HG02885 (cell line): ENCODE data around the gene RBBP8.
"Not testable (repeated sequence)": the region's sequence is repeated elsewhere in the genome, so short reads cannot be mapped to it uniquely, and the experiment has no call there.

Experiments
- ATAC-seq: cut with Tn5 transposase; IDR thresholded peaks from one replicate; pipeline ENCODE4 v1.9.1; 2021; ENCODE audit warnings: mild to moderate bottlenecking; ENCODE audit not compliant: unreplicated experiment, poor library complexity

The RBBP8 gene

DNA sequence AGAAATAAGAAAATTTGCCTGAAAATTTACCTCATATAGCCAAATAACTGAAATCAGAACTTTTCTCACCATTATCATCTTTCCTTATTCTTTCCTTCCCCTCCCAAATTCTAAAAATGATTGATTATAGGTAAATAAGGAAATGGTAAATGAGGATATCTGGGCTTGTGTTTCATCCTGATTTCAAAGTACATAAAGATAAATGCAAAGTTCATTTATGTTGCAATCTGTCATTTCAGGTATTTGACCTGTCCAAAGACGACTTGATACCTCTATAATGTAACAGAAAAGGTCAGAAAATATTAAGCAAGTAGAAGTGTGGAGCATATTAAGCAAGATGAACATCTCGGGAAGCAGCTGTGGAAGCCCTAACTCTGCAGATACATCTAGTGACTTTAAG is 3.4 kb downstream of the RBBP8 start:
- no peak for ATAC-seq

DNA sequence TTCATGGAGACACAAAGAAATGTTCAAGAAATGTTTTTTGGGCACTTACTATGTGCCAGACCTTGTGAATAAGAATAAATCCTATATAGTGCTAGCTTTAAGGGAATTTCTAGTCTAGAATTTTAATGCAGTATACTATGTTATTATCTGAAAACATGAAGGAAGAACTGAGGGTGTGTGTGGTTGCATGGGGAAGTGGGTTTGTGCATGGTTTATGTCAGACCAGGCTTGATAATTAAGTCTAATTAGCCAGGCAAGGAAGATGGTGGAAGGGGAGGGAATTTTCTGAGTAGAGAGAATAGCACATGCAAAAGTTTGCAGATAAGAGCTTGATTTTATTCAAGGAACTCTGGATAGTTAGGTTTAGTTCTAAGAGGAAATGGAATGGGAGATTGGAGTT is 6.5 kb downstream of the RBBP8 start:
- ATAC-seq: no peak

DNA sequence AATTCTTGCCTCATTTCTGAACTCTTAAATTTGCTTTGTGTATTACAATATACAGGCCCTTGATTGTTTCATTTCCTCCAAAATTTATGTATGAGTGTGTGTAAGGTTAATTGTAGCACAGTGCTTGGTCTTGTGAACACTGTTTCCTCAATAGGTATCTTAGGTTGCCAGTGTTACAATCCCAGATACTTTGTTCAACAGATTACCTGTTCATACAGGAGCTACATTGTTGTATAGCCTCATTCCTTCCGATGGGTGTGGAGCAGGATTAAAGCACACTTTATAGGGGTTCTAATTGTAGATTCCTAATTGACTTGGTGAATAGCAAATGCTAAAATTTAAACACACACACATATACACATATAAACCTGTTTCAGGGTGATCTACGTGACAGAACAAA is 10.7 kb downstream of the RBBP8 start:
- ATAC-seq: no peak

DNA sequence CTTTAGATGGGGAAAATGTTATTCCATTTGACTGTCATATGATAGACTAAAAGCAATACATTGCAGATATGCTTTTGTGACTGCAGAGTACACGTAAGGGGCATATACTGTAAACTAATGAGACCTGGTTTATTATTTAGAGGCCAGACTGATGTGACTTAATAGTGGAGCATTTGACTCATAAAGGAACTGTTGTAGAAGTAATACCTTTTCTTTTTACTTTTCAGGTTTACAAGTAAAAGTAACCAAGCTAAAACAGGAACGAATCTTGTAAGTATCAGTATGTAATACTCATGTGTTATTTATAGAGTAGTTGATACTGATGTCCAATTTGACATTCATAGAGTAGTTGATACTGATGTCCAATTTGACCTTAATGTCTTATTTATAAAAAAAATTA is 13.1 kb downstream of the RBBP8 start:
- ATAC-seq: peak; percentile 51

DNA sequence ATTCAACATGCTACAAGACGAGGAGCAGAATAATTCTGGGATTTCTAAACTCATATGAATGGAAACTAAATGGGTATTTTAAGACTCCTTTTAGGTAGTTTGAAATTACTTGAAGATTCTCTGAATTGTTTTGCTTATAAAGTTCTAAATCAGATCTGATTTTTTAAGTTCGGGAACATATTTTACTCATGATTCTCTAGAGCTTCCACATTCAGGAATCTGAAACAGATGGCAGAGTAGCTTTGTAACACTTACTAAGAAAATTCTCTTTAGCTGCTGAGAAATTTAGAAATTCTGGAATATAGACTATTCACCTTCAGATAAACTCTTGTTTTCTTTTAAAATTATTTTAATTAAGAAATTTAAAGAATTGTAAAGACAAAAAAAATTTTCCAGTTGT is 13.7 kb downstream of the RBBP8 start:
- no peak for ATAC-seq

DNA sequence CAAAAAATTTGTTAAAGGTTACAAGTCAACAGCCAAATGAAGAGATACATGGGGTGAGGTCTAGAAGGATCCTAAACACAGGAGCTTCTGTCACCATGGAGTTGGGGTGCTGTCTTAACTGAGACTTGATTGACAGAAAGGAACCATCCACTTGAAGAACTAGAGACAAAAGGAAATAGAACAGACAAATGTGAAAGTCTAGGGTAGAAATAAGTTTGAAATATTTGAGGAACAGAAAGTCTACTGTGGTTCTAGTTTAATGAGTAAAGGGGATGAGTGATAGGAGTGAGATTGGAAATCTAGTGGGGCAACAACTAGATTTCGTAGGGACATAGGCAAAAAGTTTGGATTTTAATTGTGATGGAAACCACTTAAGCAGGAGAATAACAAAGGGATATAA is 18.7 kb downstream of the RBBP8 start:
- no peak for ATAC-seq

DNA sequence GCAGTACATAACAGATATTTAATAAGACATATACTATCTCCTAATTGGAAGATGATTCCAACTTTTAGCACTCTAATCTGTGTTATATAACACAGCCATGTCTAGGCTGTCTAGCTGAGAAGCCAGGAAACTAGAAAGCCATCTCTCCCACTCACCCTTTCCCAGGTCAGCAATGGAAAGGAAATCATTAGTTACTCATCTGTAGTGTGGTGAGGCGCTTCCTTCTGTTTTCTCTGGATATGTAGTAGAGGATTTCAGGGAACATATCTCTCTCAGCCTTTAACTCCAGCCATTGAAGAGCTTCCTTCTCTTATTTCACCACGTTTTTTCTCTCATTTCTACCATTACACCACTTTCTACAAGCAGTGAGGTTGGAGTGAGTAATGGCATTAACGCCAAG is 19.4 kb downstream of the RBBP8 start:
- ATAC-seq: no peak

DNA sequence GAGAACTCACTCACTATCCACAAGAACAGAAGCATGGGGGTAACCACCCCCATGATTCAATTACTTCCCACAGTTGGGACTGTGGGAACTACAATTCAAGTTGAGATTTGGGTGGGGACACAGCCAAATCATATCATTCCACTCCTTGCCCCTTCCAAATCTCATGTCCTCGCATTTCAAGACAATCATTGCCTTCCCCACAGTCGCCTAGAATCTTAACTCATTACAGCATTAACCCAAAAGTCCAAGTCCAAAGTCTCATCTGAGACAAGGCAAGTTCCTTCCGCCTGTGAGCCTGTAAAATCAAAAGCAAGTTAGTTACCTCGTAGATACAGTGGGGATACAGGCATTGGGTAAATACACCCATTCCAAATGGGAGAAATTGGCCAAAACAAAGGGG is 20.9 kb downstream of the RBBP8 start:
- ATAC-seq: not testable (repeated sequence)

DNA sequence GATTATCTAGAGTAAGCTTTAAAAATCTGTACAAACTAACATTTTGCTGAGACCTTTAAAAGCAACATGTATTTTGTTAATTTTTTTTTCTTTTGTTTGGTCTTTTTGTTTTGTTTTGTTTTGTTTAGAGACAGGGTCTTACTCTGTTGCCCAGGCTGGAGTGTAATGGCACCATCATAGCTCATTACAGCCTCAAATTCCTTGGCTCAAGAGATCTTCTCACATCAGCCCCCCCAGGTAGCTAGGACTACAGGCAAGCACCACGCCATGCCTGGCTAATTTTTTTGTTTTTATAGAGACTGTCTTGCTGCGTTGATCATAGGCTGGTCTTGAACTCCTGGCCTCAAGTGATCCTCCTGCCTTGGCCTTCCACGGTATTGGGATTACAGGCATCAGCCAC is 23.1 kb downstream of the RBBP8 start:
- ATAC-seq: no peak

DNA sequence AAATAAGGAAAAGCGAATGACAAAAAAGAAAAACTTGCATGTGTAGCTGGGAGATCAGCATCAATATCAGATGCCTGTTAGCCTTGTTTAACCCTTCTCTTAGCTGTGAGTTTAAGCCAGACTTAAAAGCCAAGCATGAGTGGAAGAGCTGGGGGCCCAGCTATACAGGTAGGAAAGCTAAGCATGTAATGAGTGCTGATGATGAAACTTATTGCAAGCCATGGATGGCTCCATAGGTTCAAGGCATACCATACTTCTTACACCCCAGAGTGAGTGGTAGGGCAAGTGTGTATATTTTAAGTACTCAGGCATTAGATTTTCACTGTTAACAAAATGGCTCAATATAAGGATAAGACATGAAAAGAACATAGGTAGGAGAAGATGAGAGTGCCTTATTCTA is 28.0 kb downstream of the RBBP8 start:
- no peak for ATAC-seq

DNA sequence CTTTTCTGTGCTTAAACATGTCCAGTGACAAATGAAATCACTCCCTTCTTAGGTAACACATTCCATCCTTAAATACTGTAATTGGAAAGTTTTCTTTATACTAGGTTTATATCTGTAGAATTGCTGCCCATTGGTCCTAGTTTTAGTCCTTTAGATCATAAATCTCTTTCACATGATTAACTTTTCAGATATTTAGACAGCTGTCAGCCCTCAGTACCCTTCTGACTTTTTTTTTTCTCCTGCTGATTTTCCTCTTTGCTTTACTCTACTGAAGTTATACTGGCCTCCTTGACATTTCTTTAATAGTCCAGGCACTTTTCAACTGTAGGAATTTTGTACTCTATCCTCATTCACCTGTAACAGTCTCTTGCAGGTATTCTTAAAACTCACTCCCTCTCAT is 28.9 kb downstream of the RBBP8 start:
- no peak for ATAC-seq

DNA sequence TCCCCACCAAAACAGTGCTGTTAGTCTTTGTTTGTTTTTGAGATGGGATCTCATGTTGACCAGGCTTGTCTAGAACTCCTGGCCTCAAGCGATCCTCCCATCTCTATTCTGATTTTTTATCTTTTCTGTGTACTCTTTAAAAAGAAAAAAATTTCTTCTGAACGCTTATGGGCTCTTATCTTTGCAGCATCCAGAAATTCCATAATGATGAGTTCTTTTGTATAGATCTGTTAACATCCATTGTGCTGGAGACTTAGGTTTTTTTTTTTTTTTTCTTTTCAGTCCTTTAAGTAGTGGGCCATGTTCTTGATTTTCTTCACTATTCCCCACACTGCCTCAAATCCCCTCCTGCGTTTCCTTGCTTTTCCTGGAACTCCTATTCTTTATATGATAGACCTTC is 31.0 kb downstream of the RBBP8 start:
- ATAC-seq: no peak

DNA sequence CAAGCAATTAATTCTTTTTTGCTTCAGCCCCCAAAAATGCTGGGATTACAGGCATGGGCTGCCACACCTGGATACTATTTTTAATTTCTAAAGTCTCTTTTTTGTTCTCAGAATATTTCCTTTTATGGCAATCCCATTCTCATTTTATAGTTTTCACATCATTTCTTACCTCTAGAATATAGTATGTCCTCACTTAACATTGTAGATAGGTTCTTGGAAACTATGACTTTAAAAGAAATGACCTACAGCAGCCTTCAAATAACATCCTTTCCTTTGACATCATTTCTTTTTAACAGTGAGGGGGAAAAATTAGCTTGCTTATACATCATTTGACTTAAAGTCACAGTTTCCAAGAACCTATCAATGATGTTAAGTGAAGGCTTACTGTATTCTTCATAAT is 31.6 kb downstream of the RBBP8 start:
- no peak for ATAC-seq

DNA sequence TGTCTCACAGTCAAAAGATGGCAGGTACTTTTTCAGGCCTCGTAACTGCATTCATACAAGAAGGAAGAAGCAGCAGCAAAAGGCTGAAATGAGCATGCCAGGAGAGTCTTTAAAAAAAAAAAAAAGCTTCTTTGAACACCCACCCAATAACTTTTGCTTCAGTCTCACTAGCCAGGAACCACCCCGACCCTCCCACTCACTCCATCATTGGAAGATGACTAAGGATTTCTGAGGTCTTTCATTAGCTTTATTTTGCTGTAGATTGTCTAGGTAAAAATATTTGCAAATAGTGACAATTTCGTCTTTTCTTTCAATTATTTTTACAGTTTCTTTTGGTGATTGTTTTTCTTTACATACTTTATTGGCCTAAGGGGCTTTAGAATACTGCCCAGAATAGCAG is 37.9 kb downstream of the RBBP8 start:
- ATAC-seq: no peak

DNA sequence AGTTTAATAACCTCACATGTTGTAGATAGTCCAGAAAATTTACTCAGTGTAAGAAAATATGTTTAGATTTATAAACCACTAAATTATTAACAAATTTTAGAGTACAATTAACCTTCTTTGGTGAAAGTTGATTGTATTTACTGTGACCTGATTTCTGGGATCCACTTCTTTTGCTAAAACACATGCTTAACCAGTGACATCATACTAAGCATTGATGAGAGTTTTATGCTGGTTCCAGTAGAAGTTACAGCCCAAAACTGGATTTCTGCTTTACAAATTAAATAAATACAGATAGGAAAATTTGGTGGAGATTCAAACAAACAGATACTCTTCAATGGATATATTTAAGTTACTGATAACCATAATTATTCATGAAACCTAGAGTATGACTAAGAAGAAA is 40.9 kb downstream of the RBBP8 start:
- ATAC-seq: no peak

DNA sequence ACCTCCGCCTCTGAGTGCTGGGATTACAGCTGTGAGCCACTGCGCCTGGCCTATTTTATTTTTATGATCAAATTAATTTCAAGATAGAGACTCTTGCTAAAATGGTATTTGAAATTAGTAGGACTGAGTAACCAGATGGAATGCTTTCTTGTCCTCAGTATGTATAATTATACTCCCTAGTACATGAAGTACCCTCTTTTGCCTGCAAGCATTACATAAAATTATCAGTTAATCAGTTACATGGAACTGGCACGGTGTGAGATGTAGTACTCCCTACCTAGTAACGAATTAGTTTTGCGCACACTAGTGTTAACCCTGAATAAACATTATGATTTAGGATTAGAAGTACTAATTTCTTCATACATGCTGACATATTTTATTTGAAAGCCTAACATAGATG is 41.6 kb downstream of the RBBP8 start:
- no peak for ATAC-seq

DNA sequence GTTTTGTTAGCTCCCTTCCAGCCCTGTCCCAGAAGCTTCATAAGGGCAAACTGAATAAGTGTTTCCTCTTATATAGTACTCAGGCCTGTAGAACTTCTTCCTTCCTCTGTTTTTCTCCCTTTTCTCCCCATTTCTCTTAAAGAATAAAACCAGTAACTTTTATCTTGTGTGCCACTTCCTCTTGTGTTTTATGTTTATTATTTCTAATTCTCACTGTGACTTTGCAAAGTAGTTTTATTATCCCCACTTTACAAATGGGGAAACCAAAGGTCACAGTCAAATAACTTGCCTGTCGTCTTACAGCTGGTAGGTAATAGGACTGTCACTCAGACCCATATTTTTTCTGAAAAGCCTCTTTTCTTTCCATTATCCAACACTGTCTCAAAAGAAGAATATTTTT is 42.4 kb downstream of the RBBP8 start:
- ATAC-seq: no peak

DNA sequence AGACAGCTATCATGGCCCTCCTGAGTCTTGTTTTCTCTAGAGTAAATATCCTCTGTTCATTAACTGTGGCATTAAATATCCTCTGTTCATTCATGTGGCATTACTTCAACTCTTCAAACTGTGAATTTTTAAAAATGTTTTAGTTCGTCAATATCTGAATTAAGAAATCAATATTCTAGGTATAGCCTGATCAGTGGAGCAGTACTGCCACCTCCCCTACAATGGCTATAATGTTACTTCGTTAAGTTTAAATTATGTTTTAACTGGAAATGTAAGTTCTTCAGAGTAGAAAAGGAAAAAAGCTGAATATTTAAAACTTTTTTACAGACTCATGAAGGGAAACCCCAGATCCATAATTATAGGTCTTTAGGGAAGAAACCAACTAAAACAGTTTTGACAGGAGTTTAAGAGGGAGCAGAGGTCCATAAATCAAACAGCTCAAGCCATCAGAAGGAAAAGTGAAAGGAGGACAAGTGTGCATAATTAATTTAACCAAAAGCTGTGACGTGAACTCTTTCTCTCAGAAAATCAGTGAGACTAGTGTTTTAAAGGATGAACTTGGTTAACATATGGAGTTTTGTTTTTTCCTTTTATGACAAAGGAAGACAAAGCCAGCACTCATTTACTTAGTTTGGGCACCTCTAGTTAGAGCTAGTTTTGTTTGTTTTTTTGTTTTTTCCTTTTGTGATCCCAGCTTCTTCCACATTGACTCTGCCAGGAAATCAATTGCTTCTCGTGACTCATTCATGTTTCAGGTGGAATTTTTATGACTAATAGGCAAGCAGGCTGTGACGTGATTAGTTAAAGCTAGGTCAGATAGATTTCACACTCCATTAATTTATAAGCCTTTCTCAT is 44.9 kb downstream of the RBBP8 start:
- no peak for ATAC-seq

DNA sequence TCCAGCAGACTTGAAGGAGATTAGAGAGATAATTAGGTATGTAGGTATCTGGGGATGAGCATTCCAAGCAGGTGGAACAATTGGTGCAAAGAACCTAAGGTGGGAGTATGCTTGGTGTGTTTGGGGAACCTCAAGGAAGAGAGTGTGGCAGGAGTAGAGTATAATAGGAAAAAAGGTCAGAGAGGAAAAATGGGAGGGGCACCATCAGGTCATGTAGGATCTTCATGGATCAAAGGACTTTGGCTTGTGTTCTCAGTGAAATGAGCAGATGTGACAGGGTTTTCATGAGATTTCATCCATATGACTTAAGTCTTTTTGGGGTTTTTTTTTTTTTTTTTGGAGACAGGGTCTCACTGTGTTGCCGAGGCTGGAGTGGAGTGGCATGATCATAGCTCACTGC is 47.3 kb downstream of the RBBP8 start:
- no peak for ATAC-seq

DNA sequence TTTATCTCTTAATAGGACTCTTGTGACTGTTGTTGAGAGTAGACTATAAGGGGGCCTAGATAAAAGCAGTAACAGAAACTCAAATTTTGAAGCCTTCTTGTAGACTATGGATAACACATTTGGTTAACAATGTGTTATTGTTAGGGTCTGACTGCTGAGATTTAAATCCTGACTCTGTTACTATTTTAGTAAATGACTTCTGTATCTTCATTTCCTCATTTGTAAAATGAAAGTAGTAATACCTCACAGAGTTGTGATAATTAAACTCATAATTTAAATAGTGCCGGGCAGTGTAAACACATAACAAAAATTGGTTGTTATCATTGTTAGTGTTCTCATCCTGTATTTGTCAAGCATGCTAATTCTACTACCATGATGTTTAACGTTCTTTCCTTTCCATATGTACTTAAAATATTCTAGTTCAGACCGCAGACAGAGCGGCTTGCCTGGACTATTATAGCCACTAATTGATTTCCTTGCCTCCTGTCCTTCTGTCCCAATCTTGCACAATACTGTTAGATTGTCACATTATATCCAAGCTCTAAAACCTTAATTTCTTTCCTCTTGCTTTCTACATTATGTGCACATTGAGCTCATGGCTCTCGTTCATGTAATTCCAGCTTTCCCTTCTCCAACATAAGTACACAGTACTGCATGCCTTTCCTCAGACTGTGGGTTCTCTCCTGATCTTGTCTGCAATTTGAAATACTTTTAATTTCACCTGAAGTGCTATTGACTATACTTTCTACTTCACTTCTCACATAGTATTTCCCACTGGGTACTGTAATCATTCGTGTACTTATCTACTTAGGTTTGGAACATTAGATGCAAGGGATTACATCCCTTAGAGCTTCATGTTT is 48.4 kb downstream of the RBBP8 start:
- ATAC-seq: no peak

DNA sequence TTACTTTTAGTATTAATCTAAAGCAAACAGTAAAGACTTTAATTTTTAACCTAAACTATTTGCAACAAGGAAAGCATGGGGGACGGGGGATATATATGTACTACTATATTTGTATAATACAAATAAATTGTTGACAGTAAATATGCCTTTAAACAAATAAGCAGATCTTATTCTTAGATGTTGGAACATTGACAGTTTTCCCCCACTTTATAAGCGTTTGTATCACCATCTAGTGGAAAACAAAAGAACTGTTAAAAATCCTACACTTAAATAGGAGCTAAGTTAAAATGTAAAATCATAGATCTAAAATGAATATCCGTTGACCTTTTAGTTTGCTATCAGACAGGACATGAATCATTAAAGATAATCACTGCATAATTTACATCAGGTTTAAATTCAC is 50.0 kb downstream of the RBBP8 start:
- ATAC-seq: no peak

DNA sequence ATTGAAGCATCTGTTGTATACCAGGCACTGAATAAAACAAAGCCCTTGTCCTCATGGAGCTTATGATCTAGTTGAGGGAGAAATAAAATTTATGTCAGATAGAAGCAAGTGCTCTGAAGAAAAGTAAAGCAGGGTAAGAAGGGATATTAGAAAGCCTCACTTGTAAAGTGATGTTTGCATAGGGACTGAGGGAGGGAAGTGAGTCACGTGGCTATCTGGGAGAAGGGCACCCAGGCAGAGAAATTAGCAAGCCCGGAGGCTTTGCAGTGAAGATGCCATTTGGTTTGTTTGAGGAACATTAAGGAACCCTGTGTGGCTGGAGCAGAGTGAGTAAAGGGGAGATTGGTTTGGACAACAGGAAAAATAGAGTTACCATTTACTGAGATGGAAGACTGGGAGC is 52.1 kb downstream of the RBBP8 start:
- ATAC-seq: no peak
